Measurements from ENCODE around the gene EPS8L2. TPM values are rescaled to one million over a fixed set of nuclear protein-coding genes. Genes with fewer than 3 reads are reported as not detected.

Gene EPS8L2
- total RNA-seq, 1 experiment from 2014 or later, result 92.8 TPM

DNA sequence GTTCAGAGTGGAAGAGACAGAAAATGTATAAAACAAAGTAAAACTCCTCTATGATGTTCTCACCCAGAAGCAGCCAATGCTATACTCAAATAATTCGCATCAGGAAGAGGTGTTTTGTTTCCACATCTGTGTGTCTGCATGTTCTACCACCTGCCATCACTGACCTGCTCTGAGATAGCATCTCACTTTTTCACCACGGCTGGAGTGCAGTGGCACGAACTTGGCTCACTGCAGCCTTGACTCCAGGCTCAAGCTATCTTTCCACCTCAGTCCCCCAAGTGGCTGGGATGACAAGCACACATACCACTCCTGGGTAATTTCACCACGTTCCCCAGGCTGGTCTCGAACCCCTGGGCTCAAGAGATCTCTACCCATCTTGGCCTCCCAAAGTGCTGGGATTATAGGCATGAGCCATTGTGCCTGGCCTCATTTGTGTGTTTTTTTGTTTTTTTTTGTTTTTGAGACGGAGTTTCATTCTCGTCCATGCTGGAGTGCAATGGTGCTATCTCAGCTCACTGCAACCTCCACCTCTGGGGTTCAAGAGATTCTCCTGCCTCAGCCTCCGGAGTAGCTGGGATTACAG is 55.6 kb downstream of the EPS8L2 start:
- WGBS (ENCODE audit: extremely low coverage, insufficient read length, low lambda C conversion rate), result no CpG with 5 or more reads among the region's 8 CpGs

More for the DNA sequence above, 55.6 kb downstream of the EPS8L2 start:
- H3K27me3 ChIP-seq (ENCODE audit: insufficient read depth, low read length), result no peaks in the 10 kb centered on the region
- no peak overlapping the region for H2BK20ac ChIP-seq (ENCODE audit: low read depth, low read length, poor library complexity, severe bottlenecking)
- Mint-ChIP-seq H3K27me3 (ENCODE audit: low read depth) (no peaks in the 10 kb centered on the region), H3K9me3 (no peaks in the 10 kb centered on the region), H3K27ac (peak overlapping the region in 2 of 3 experiments; percentile 61 to 67; a peak in 4 of 7 replicates), H3K36me3 (ENCODE audit: insufficient read depth in 1 of 3, low read depth in 3 of 3) (peaks cover 36 to 87% (median 68%) of the 10 kb centered on the region in 3 experiments), H3K4me1 (peaks cover 11 to 15% of the 10 kb centered on the region in 2 experiments), H3K4me3 (no peak overlapping the region)
- no peaks in the 10 kb centered on the region for H3K9me3 ChIP-seq (ENCODE audit: control insufficient read depth, low read depth, low read length)
- no peak overlapping the region for H4K8ac ChIP-seq (replicated peaks; ENCODE audit: insufficient read length, low read depth, low read length)
- H4K5ac ChIP-seq (ENCODE audit: insufficient read length, low read depth, low read length), result no peak overlapping the region
- no peak overlapping the region for H2BK12ac ChIP-seq (ENCODE audit: insufficient read length, low read depth, low read length)
- no peak overlapping the region for H3K56ac ChIP-seq (ENCODE audit: insufficient read length, low read depth, low read length)
- H3K79me1 ChIP-seq (ENCODE audit: insufficient read depth, low read depth, low read length, poor library complexity, severe bottlenecking), result peaks cover 5% of the 10 kb centered on the region
- H3K4me2 ChIP-seq (ENCODE audit: insufficient read depth, insufficient read length, low read length), result no peak overlapping the region
- H4K91ac ChIP-seq (ENCODE audit: insufficient read length, low read depth, low read length), result no peak overlapping the region
- no peak overlapping the region for H2BK5ac ChIP-seq (ENCODE audit: insufficient read length, low read length)
- H3K4me1 ChIP-seq (ENCODE audit: insufficient read depth, low read length), result no peaks in the 10 kb centered on the region
- H3T11ph ChIP-seq (ENCODE audit: low read length), result no peak overlapping the region
- no peak for DNase-seq
- H2BK15ac ChIP-seq (ENCODE audit: low read depth, low read length), result no peak overlapping the region
- H3K27ac ChIP-seq (ENCODE audit: insufficient read length, low read depth, low read length), result no peak overlapping the region
- H3K79me2 ChIP-seq (ENCODE audit: insufficient read depth, low read length), result no peaks in the 10 kb centered on the region
- TF ChIP-seq, protein P1, sequence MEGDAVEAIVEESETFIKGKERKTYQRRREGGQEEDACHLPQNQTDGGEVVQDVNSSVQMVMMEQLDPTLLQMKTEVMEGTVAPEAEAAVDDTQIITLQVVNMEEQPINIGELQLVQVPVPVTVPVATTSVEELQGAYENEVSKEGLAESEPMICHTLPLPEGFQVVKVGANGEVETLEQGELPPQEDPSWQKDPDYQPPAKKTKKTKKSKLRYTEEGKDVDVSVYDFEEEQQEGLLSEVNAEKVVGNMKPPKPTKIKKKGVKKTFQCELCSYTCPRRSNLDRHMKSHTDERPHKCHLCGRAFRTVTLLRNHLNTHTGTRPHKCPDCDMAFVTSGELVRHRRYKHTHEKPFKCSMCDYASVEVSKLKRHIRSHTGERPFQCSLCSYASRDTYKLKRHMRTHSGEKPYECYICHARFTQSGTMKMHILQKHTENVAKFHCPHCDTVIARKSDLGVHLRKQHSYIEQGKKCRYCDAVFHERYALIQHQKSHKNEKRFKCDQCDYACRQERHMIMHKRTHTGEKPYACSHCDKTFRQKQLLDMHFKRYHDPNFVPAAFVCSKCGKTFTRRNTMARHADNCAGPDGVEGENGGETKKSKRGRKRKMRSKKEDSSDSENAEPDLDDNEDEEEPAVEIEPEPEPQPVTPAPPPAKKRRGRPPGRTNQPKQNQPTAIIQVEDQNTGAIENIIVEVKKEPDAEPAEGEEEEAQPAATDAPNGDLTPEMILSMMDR (conservative IDR thresholded peaks at IDR 0.05), result no peak; the same call in 2 of the 3 replicates
- no peak overlapping the region for H3K9ac ChIP-seq (ENCODE audit: extremely low read depth, insufficient read length, low read length)
- no peak overlapping the region for H2BK120ac ChIP-seq (ENCODE audit: low read depth, low read length, poor library complexity, severe bottlenecking)
- no peak overlapping the region for H2AFZ ChIP-seq (ENCODE audit: low read length)
- no peaks in the 10 kb centered on the region for H3K23me2 ChIP-seq (ENCODE audit: insufficient read length, low read depth, low read length, poor library complexity, severe bottlenecking)
- no peak overlapping the region for H2AK5ac ChIP-seq (ENCODE audit: insufficient read length, low read length)
- no peak overlapping the region for H3K23ac ChIP-seq (ENCODE audit: insufficient read length, low read depth, low read length)
- no peak overlapping the region for H3K4ac ChIP-seq (ENCODE audit: low read depth, low read length)
- no peak overlapping the region for H3K14ac ChIP-seq (ENCODE audit: insufficient read depth, low read length)
- no peak overlapping the region for H3K18ac ChIP-seq (ENCODE audit: insufficient read length, low read depth, low read length)
- no peaks in the 10 kb centered on the region for H4K20me1 ChIP-seq (ENCODE audit: control insufficient read depth, insufficient read depth, insufficient read length)
